Panc1 (cell line): Measurements from ENCODE around the gene TPGS1. TPM values are rescaled to one million over a fixed set of nuclear protein-coding genes. Genes with fewer than 3 reads are reported as not detected.

Source experiments
- ATAC-seq: fragments of 200-7000 bp; cut with Tn5 transposase; 2 replicates; pipeline ENCODE4 v1.9.1; 2020; ENCODE audit warnings: mild to moderate bottlenecking, moderate library complexity
- BruUV-seq: library from RNA; stranded (reverse); fragments of 400-500 nt; replicated peaks from 2 replicates; lab custom pipeline; 2021; lab: Mats Ljungman, UMichigan
- CTCF ChIA-PET: fragments of 300-600 bp; sonication (Branson Sonifier 250); formaldehyde crosslinking; loops from one replicate; lab custom pipeline; 2022; ENCODE audit warnings: antibody characterized with exemption; lab: Charles Lee
- POLR2A ChIA-PET: fragments of 300-600 bp; sonication (Branson Sonifier 250); formaldehyde crosslinking; loops from one replicate; lab custom pipeline; 2022; ENCODE audit warnings: antibody characterized with exemption; lab: Charles Lee
- DNase-seq: peaks from one replicate; pipeline ENCODE4 v3.0.0-alpha.2; 2010; ENCODE audit warnings: low read depth, low spot score
- H3K27ac ChIP-seq: 2 replicates; pipeline ENCODE4 v1.5.1; 2011; ENCODE audit warnings: mild to moderate bottlenecking, low read length, inconsistent platforms
- H3K27me3 ChIP-seq: fragments of 200-500 bp; sonication (Bioruptor generic); 2 replicates; pipeline ENCODE4 v1.6.0; 2014; ENCODE audit warnings: low read length, inconsistent platforms; ENCODE audit not compliant: control insufficient read depth, insufficient read depth
- H3K36me3 ChIP-seq: fragments of 200-500 bp; sonication (Bioruptor generic); 2 replicates; pipeline ENCODE4 v1.5.1; 2014; ENCODE audit warnings: inconsistent platforms, mild to moderate bottlenecking, low read length, moderate library complexity; ENCODE audit not compliant: control insufficient read depth, insufficient read depth
- H3K4me1 ChIP-seq: 2 replicates; pipeline ENCODE4 v1.5.1; 2011; ENCODE audit warnings: inconsistent platforms, mild to moderate bottlenecking, low read length, moderate library complexity; ENCODE audit not compliant: control insufficient read depth, insufficient read depth
- H3K4me3 ChIP-seq, 2 experiments: 2 replicates each; pipeline ENCODE4 v1.5.1; 2011 to 2012; ENCODE audit warnings: low read depth in 2 of 2, low read length in 2 of 2, mild to moderate bottlenecking in 2 of 2, inconsistent platforms in 1 of 2, moderate library complexity in 1 of 2
- H3K9me3 ChIP-seq: fragments of 200-500 bp; sonication (Bioruptor generic); 2 replicates; pipeline ENCODE4 v1.5.1; 2014; ENCODE audit warnings: low read depth, mild to moderate bottlenecking, inconsistent platforms, low read length, moderate library complexity; ENCODE audit not compliant: control insufficient read depth, insufficient read depth
- CTCF ChIP-seq: fragments of 450-650 bp; IDR thresholded peaks from 2 replicates; pipeline ENCODE4 v1.5.1; 2017; ENCODE audit warnings: mild to moderate bottlenecking
- POLR2AphosphoS5 ChIP-seq: IDR thresholded peaks from 2 replicates; pipeline ENCODE4 v1.6.1; 2012; ENCODE audit warnings: mild to moderate bottlenecking, low read depth, low read length, moderate library complexity
- REST ChIP-seq, 2 experiments: IDR thresholded peaks; 2 replicates each; pipeline ENCODE4 v1.6.1; 2011 to 2012; ENCODE audit warnings: low read depth in 2 of 2, control low read depth in 1 of 2, low read length in 1 of 2, mild to moderate bottlenecking in 1 of 2, moderate library complexity in 1 of 2; ENCODE audit not compliant: insufficient read depth in 1 of 2
- SIN3A ChIP-seq: IDR thresholded peaks from 2 replicates; pipeline ENCODE4 v1.6.1; 2012; ENCODE audit warnings: low read depth, mild to moderate bottlenecking, low read length, moderate library complexity, borderline replicate concordance; ENCODE audit not compliant: insufficient read depth
- TCF7L2 ChIP-seq: IDR thresholded peaks from 2 replicates; pipeline ENCODE4 v1.6.1; 2011; ENCODE audit warnings: mild to moderate bottlenecking, low read depth, low read length, inconsistent platforms
- in situ Hi-C: cut with HindIII; loops from 2 replicates; pipeline ENCODE4 v1.10.0; 2016; ENCODE audit warnings: low sequenced_read_pairs, low pct_unique_long_range_greater_than_20kb
- intact Hi-C: fragments of 100-400 bp; cut with micrococcal nuclease; formaldehyde crosslinking; loops from one replicate; pipeline ENCODE4 v1.10.0; 2022; ENCODE audit not compliant: unreplicated experiment
- total RNA-seq: library from RNA; stranded (reverse); gene quantifications from one replicate; pipeline ENCODE4 v1.2.1, GENCODE V29; 2021; ENCODE audit not compliant: unreplicated experiment

The TPGS1 gene
- total RNA-seq, 1 experiment from 2014 or later, result 17.6 TPM

- intact Hi-C loops (no loop called here), in situ Hi-C loops (no loop called here)
- Histone ChIP-seq H3K36me3 (no peaks in the 10 kb centered on the region), H3K9me3 (no peaks in the 10 kb centered on the region), H3K4me3 (no peak overlapping the region), H3K4me1 (no peaks in the 10 kb centered on the region), H3K27me3 (no peaks in the 10 kb centered on the region), H3K27ac (no peak overlapping the region)
- TF ChIP-seq CTCF (no peak), POLR2AphosphoS5 (no peak), SIN3A (no peak), TCF7L2 (no peak), REST (IDR thresholded peaks at IDR 0.05; ENCODE audit: insufficient read depth in 1 of 2, low read depth in 2 of 2, low read length in 1 of 2) (no peak)
- CTCF ChIA-PET, result no interaction called here
- DNase-seq (no peak), ATAC-seq (no peak)
- POLR2A ChIA-PET, result no interaction called here
- no TSS peak for BruUV-seq
These were observed 35.0 kb downstream of the TPGS1 start for GRCh38 chr19:542173-542866.

GRCh38 chr19:543910-544608 lies 36.8 kb downstream of the TPGS1 start, which contains the start of gene GZMM:
Gene GZMM (plus strand): TSS chr19:544053. CDS start chr19:544072, 19 bp downstream.
- Histone ChIP-seq H3K4me3 (no peak within 1 kb of the TSS), H3K36me3 (no peaks in the 10 kb centered on the region), H3K27ac (no peak within 1 kb of the TSS), H3K9me3 (no peaks in the 10 kb centered on the region), H3K4me1 (no peaks in the 10 kb centered on the region), H3K27me3 (no peaks in the 10 kb centered on the region)
- BruUV-seq, result no TSS peak
- intact Hi-C loops, result no loop called here
- CTCF ChIA-PET, result interaction anchor here (0.7 kb wide), 1 partner anchor 763 kb away, joined by 5 read pairs; no protein-coding TSS in a partner anchor
- POLR2A ChIA-PET, result no interaction called here
- no peak for TF ChIP-seq POLR2AphosphoS5
- no peak for TF ChIP-seq SIN3A
- TF ChIP-seq REST (IDR thresholded peaks at IDR 0.05; ENCODE audit: insufficient read depth in 1 of 2, low read depth in 2 of 2, low read length in 1 of 2), result no peak
- no peak for TF ChIP-seq TCF7L2
- no peak for TF ChIP-seq CTCF
- in situ Hi-C loops, result no loop called here
- ATAC-seq (peak; percentile 29; the same call in 1 of the 2 replicates), DNase-seq (no peak)
